Suppressor macrophage treated with lipopolysaccharide for 4 hours (primary cell): ENCODE data around the gene RUFY3.
"Not testable (repeated sequence)": the region's sequence is repeated elsewhere in the genome, so short reads cannot be mapped to it uniquely, and the experiment has no call there.

Source experiments
- DNase-seq: peaks from one replicate; pipeline ENCODE4 v3.0.0-alpha.2; 2020

The RUFY3 gene

DNA sequence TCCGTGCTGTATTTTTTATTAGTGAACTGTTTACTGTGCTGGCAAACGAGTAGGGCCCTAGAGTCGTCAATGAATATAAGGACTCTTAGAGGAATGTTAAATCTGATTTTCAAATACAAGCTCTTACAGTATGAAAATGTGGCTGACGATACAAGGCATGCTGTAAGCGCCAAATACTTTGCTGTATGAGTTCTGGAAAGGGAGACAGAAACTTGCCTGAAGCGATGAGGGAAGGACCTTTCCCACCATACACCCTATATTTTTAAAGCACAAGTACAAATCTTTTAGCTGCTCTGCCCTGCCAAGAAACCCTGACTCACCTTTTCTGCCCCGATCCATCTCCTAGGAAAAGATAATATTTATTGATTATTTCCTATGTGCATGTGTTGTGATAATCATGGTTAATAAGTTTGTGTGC lies 15.7 kb upstream of the RUFY3 start:
- DNase-seq: no peak

- DNase-seq: no peak
Observed at GRCh38 chr4:70706516-70706915, 15.2 kb upstream of the RUFY3 start.

DNA sequence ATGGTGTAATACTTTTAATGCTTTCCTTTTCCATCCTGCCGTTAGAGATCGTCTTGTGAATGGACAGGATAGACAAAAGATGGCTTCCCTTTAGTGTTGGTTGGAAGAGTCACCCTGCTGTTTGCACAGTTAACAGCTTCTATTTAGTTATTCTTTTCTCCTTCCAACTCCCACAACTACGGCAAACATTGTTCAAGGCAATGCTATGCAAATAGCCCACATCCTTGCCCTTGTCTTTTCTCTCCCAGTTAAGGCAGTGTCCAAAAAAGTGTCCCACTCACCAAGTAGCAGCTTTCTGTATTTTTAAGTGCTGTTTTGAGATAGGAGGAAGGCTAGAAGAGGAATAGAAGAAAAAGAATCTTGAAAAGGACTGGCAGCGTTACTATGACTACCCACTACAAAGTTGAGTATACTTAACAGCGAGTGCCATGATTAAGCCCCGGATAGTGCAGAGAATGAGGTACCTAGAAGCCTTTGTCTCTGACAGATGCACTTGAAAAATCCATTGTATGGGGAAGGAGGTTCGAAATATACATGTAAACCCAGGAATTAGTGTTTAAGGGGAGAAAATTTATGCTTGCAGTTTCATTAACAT lies 12.1 kb upstream of the RUFY3 start:
- DNase-seq: no peak

DNA sequence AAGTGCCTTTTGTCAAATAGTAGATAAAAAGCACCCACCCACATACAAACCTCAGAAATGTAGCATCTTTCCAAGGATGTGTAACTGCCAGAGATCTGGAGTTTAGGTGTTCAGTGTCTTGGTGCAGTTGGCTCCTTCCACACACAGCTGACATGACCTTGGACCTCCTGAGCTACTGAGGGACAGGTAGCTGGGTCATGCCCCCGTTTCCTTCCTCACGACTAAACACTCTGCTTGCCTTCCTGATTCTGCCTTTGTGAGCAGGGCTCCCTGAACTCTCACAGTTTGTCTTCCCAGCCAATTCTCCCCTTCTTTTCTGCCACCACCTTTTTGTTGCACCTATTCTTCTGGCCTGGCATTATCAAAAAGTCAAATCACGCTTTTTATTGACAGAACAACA lies 10.2 kb upstream of the RUFY3 start:
- no peak for DNase-seq

- no peak for DNase-seq
Observed at GRCh38 chr4:70712150-70712549, 9.6 kb upstream of the RUFY3 start.

DNA sequence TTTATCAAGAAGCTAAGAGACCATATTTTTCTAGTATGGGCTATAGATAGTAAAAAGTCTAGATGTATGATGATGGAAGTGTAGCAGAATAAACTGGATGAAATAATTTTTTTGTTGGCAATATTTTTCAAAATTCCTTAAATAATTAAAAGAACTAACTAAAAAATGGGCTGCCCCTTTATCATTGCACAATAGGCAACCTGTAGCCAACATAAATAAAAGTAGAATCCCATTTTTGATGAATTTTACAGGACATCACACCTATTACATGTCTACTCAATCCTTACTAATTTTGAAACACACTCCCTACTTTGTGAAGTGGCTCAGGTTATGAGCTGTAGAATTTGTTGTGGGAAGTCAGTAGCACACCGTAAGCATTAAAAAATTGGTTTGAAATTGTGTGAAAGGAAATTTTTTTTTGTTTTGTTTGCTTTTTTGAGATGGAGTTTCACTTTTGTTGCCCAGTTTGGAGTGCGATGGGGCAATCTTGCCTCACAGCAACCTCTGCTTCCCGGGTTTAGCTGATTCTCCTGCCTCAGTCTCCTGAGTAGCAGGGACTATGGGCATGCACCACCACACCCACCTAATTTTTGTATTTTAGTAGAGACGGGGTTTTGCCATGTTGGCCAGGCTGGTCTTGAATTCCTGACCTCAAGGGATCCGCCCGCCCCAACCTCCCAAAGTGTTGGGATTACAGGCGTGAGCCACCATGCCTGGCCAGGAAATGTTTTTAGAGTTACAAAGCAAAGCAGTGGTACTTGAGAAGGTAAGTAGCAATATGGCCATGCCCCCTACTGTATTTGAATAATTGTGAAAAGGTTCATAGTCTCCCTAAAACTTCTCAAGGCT lies 8.9 kb upstream of the RUFY3 start:
- DNase-seq: peak; percentile 66

GRCh38 chr4:70713453-70714078 lies 8.2 kb upstream of the RUFY3 start:
- DNase-seq: peak; percentile 90

- no peak for DNase-seq
Observed at GRCh38 chr4:70714079-70714887, 7.5 kb upstream of the RUFY3 start.

- DNase-seq: peak; percentile 93
Observed at GRCh38 chr4:70715097-70715496, 6.7 kb upstream of the RUFY3 start.

- DNase-seq: no peak
Observed at GRCh38 chr4:70718811-70719604, 2.8 kb upstream of the RUFY3 start.

GRCh38 chr4:70722199-70722791 lies 531 bp downstream of the RUFY3 start:
- no peak for DNase-seq

DNA sequence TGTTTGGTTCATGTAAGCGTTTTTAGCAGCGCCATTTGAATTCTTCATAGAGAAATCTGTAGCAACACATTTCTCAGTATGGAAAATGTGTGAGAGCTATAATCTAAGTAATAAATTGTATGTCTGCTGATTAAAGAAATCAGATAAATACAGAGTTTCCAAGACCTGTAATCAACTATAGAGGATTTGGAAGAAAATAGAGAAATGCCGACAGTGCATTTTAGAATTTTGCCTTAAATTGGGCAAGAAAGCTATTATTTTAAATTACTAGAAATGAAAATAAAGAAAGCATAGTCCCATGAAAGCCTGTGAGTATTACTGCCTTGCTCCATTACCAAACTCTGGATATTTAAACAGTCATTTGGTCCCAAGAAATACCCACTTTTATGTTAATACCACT lies 2.7 kb downstream of the RUFY3 start:
- no peak for DNase-seq

DNA sequence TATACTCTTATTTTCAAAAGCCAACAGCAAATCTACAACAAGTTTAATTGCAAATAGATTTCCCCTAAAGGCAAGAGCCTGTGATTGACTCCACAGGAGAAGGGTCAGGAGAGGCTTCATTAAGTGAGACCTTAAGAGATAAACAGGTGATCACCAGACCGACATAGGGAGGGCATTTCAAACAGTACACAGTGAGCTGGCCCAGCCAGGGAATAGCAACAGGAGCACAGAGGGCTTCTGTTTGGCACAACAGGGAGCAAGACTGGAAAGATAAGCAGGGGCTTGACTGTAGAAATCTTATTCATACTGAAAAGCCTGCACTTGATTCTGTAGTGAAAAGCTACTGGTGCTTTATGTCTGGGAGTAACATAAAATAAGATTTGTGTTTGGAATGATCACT lies 3.9 kb downstream of the RUFY3 start:
- no peak for DNase-seq

DNA sequence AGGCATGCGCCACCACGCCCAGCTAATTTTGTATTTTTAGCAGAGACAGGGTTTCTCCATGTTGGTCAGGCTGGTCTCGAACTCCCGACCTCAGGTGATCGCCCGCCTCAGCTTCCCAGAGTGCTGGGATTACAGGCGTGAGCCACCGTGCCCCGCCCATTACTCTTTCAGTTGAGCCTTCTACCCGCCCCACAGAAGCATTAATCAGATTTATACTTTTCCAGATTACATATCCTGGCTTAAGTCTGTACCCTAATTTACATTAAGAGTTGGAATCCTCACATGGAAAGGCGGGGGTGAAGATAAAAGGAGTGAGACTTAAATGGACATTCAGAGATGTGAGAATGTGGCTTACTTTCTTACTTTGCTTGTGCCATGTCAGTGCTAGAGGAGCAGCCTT lies 4.8 kb downstream of the RUFY3 start:
- DNase-seq: not testable (repeated sequence)

DNA sequence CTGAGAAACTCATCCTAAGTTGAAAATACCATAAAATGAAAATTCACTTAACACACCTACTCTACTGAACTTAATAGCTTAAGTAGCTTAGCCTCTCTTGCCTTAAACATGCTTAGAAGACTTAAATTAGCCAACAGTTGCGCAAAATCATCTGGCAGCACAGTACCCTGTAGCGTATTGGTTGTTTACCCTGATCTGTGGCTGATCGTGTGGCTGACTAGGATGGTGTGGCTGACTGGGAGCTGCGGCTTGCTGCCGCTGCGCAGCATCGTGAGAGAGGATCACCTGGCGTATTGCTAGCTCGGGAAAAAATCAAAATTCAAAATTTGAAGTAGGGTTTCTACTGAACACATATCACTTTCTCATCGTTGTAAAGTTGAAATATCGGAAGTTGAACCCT lies 6.3 kb downstream of the RUFY3 start:
- DNase-seq: no peak

DNA sequence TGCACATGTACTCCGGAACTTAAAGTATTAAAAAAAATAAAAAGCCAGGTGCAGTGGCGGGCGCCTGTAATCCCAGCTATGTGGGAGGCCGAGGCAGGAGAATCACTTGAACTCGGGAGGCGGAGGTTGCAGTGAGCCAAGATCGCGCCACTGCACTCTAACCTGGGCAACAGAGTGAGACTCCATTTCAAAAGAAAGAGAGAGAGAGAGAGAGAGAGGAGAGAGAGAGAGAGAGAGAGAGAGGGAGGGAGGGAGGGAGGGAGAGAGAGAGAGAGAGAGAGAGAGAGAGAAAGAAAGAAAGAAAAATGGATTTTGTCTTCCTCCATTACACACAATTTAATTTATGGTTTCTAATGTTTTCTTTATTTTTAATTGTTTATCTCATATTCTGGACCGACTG lies 11.1 kb downstream of the RUFY3 start:
- not testable (repeated sequence) for DNase-seq

DNA sequence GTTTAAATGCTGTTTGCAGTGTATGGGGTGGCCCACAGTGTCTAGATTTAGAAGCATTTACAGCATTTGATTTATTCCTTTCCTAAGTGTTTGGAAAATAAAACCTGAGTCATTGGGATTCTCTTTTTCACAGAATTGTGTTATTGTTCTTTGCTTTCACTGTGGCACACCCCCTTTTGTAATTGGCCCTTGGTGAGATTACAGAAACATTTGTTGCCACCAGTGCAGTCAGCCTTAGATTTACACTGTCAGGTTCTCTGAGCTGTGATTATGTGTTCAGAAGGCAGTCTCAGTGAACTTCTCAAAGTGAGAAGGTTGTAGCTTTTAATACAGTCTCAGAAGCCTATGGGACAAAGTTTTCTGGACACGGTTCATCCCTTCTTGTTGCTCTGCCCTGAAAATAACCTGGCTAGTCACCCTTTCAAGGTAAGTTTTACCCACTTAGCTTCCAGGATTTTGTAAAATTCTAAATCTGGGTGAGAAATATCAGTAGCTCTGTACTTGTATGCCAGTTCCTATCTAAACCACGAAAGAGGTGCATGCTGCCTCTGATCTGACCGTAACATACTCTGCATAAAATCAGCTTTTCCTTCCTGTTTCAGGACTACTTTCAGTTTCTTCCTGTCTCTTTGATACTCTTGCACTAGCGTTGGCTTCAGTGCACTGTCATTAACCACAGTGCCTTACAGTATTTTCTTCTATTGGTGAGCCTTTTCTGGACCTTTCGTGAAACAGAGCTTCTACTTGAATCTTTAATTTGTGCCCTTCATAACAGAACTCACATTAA lies 12.6 kb downstream of the RUFY3 start:
- peak; percentile 84 for DNase-seq

GRCh38 chr4:70734971-70735370 lies 13.2 kb downstream of the RUFY3 start:
- DNase-seq: no peak

- DNase-seq: peak; percentile 48
Observed at GRCh38 chr4:70735915-70736314, 14.2 kb downstream of the RUFY3 start.

DNA sequence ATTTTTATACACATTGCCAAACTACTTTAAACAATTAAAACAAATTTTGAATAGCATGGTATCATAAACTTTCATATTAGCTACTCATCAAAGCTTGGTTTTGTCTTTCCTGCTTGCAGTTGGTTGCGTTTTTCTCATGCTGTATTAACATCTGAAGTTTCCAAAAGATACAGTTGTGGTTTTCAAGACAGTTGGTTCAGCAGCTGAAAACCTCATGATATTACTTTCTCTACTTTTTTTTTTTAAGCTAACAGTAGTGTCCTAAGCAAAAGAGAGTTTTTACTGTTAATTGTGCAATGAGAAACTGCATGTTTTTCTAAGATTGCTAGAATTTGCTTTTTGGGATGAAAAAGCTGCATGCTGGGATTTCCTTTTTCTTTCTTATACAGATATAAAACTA lies 15.2 kb downstream of the RUFY3 start:
- no peak for DNase-seq

GRCh38 chr4:70737409-70737808 lies 15.6 kb downstream of the RUFY3 start:
- no peak for DNase-seq
